ENCODE data around the gene GOLM1.

Gene GOLM1

GRCh38 chr9:86079421-86079831 lies 19.9 kb downstream of the GOLM1 start:
- Mint-ChIP-seq H3K36me3 (ENCODE audit: low read depth) (peaks cover 53% of the 10 kb centered on the region), H3K27me3 (ENCODE audit: low read depth) (no peaks in the 10 kb centered on the region), H3K9me3 (no peaks in the 10 kb centered on the region), H3K4me3 (peak overlapping the region in 2 of 3 experiments; percentile 16 to 57), H3K27ac (peak overlapping the region; percentile 38 to 88 (median 79)), H3K4me1 (peaks cover 48% of the 10 kb centered on the region)
- no peak for TF ChIP-seq CTCF (IDR thresholded peaks at IDR 0.05; ENCODE audit: unreplicated experiment in 3 of 3)

- Mint-ChIP-seq H3K36me3 (ENCODE audit: low read depth) (peaks cover 47% of the 10 kb centered on the region), H3K9me3 (no peaks in the 10 kb centered on the region), H3K27me3 (ENCODE audit: low read depth) (no peaks in the 10 kb centered on the region), H3K27ac (peak overlapping the region; percentile 9 to 88 (median 23)), H3K4me1 (peaks cover 48% of the 10 kb centered on the region), H3K4me3 (peak overlapping the region in 1 of 3 experiments; percentile 57)
- TF ChIP-seq CTCF (IDR thresholded peaks at IDR 0.05; ENCODE audit: unreplicated experiment in 3 of 3), result no peak
Observed at GRCh38 chr9:86078731-86079130, 20.6 kb downstream of the GOLM1 start.

- H3K4me3 Mint-ChIP-seq, result no peak overlapping the region
- peaks cover 48% of the 10 kb centered on the region for H3K36me3 Mint-ChIP-seq (ENCODE audit: low read depth)
- H3K27me3 Mint-ChIP-seq (ENCODE audit: low read depth), result no peaks in the 10 kb centered on the region
- peaks cover 41% of the 10 kb centered on the region for H3K4me1 Mint-ChIP-seq
- TF ChIP-seq CTCF (IDR thresholded peaks at IDR 0.05; ENCODE audit: unreplicated experiment in 3 of 3), result no peak
- H3K9me3 Mint-ChIP-seq, result no peaks in the 10 kb centered on the region
- H3K27ac Mint-ChIP-seq, result peak overlapping the region; percentile 41 to 83 (median 67)
Observed at GRCh38 chr9:86077276-86077675, 22.1 kb downstream of the GOLM1 start.

GRCh38 chr9:86075132-86076109 lies 23.9 kb downstream of the GOLM1 start:
- TF ChIP-seq CTCF (IDR thresholded peaks at IDR 0.05; ENCODE audit: unreplicated experiment in 3 of 3), result no peak
- peak overlapping the region in 1 of 3 experiments; percentile 24 for H3K27ac Mint-ChIP-seq

DNA sequence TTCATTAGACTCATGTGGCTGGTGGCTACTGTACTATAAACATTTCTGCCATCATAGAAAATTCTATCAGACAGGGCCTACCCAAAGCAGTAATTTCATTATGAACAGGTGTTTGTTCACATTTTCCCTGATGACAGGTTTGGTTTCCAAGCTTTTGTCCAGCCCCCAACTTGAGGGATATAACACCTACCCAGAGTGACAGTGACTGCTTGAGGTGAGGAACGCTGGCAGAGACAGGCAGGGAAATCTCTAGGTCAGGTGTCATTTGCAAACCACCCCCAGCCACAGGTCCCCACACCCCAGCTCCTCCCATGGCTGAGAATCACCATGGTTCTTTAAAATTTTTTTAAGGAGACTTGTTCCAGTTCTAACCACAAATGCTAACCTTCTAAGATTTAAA lies 25.5 kb downstream of the GOLM1 start:
- H3K4me3 Mint-ChIP-seq, result no peak overlapping the region
- no peaks in the 10 kb centered on the region for H3K9me3 Mint-ChIP-seq

More at GRCh38 chr9:86075132-86076109, 23.9 kb downstream of the GOLM1 start:
- no peaks in the 10 kb centered on the region for H3K9me3 Mint-ChIP-seq
- no peak overlapping the region for H3K4me3 Mint-ChIP-seq
- peaks cover 40% of the 10 kb centered on the region for H3K4me1 Mint-ChIP-seq
- H3K27me3 Mint-ChIP-seq (ENCODE audit: low read depth), result no peaks in the 10 kb centered on the region
- H3K36me3 Mint-ChIP-seq (ENCODE audit: low read depth), result peaks cover 58% of the 10 kb centered on the region

More for the DNA sequence above, 25.5 kb downstream of the GOLM1 start:
- Mint-ChIP-seq H3K36me3 (ENCODE audit: low read depth) (peaks cover 50% of the 10 kb centered on the region), H3K4me1 (peaks cover 24% of the 10 kb centered on the region), H3K27me3 (ENCODE audit: low read depth) (no peaks in the 10 kb centered on the region), H3K27ac (no peak overlapping the region)
- TF ChIP-seq CTCF (IDR thresholded peaks at IDR 0.05; ENCODE audit: unreplicated experiment in 3 of 3), result no peak

All from nephron (organoid).